Measurements from ENCODE around the gene MYL9. TPM values are rescaled to one million over a fixed set of nuclear protein-coding genes. Genes with fewer than 3 reads are reported as not detected.

MYL9 gene
- total RNA-seq (2013), result 2.3 TPM
- polyA plus RNA-seq, result under 1 TPM in 2 of 3 donors, not detected in 1; 0.08 to 0.20 TPM
- polyA minus RNA-seq, result 0.16 TPM in 1 of 2 replicates, not detected in the other
- 0 to 0.45 (median 0.06) reads per million in 11 experiments for total RNA-seq

DNA sequence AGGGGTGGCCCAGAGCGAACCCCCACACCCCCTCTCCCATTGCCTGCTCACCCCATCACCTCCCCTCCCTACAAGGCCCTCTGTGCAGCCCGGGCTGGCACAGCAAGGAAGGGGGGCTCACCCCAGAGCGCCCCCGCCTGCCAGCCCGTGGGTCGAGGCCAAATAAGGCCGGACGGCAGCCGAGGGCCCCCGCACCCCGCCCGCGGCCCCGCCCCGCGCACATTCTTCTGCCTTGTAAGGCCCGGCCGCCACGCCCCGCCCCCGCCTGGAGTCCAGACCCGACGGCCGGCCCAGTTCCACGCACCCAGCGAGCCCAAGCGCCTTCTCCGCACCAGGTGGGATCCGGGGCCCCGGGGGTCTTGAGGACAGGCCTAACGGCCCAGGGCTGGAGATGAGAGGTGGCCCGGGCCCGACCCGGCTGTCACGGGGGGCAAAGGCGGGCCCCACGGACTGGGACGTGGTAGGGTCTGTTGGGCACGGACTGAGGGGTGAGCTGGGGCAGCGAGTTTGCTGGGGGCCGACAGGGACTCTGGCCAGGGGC, at the start of gene MYL9:
TSS of gene MYL9 (plus strand) at position 293 of the 541 bp plus-strand sequence. CDS start 3,366 bp downstream, outside the sequence.
- peak within 1 kb of the TSS; percentile 62 for H3K9ac ChIP-seq (ENCODE audit: insufficient read depth, low read length, poor library complexity, severe bottlenecking)
- no peaks in the 10 kb centered on the region for H3K9me3 ChIP-seq (replicated peaks in 1 of 2; ENCODE audit: control insufficient read depth in 1 of 2, insufficient read depth in 1 of 2, low read length in 2 of 2)
- no peaks in the 10 kb centered on the region for H4K20me1 ChIP-seq (ENCODE audit: insufficient read depth, low read length)
- WGBS (ENCODE audit: insufficient coverage), result 5% methylated on average over 41 of the region's 41 CpGs
- H3K79me2 ChIP-seq (ENCODE audit: insufficient read depth, low read length), result no peaks in the 10 kb centered on the region
- peak within 1 kb of the TSS; percentile 77 for H3K4me2 ChIP-seq (replicated peaks; ENCODE audit: extremely low read depth, low read length, poor library complexity, severe bottlenecking)
- H3K4me1 ChIP-seq (ENCODE audit: control insufficient read depth in 1 of 2, insufficient read depth in 2 of 2, low read length in 2 of 2), result peaks cover 9 to 13% of the 10 kb centered on the region in 2 donors
- H3K27ac Mint-ChIP-seq, result peak within 1 kb of the TSS in 1 of 7 donors; percentile 50
- no peaks in the 10 kb centered on the region for H3K36me3 Mint-ChIP-seq
- H3K4me3 ChIP-seq (replicated peaks in 1 of 3; ENCODE audit: low read depth in 2 of 3, low read length in 3 of 3), result peak within 1 kb of the TSS; percentile 1 to 68 (median 30)
- H3K27ac ChIP-seq (ENCODE audit: low read depth in 1 of 2, low read length in 2 of 2), result no peak within 1 kb of the TSS
- H3K36me3 ChIP-seq (replicated peaks in 1 of 2; ENCODE audit: control insufficient read depth in 1 of 2, insufficient read depth in 2 of 2, low read length in 2 of 2), result no peaks in the 10 kb centered on the region
- H3K4me3 Mint-ChIP-seq, result peak within 1 kb of the TSS; percentile 64 to 72
- peaks cover 3 to 7% (median 6%) of the 10 kb centered on the region in 3 donors for H3K27me3 Mint-ChIP-seq (ENCODE audit: low read depth in 3 of 3)
- no peaks in the 10 kb centered on the region for H3K27me3 ChIP-seq (ENCODE audit: control insufficient read depth in 2 of 2, insufficient read depth in 2 of 2, low read length in 2 of 2)
- peaks cover 0 to 1% (median 0%) of the 10 kb centered on the region in 7 donors for H3K9me3 Mint-ChIP-seq
- TF ChIP-seq, protein P1, sequence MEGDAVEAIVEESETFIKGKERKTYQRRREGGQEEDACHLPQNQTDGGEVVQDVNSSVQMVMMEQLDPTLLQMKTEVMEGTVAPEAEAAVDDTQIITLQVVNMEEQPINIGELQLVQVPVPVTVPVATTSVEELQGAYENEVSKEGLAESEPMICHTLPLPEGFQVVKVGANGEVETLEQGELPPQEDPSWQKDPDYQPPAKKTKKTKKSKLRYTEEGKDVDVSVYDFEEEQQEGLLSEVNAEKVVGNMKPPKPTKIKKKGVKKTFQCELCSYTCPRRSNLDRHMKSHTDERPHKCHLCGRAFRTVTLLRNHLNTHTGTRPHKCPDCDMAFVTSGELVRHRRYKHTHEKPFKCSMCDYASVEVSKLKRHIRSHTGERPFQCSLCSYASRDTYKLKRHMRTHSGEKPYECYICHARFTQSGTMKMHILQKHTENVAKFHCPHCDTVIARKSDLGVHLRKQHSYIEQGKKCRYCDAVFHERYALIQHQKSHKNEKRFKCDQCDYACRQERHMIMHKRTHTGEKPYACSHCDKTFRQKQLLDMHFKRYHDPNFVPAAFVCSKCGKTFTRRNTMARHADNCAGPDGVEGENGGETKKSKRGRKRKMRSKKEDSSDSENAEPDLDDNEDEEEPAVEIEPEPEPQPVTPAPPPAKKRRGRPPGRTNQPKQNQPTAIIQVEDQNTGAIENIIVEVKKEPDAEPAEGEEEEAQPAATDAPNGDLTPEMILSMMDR (IDR thresholded peaks at IDR 0.05), result no peak
- peak within 1 kb of the TSS; percentile 89 for H2AFZ ChIP-seq (ENCODE audit: insufficient read depth, low read depth, low read length, poor library complexity, severe bottlenecking)
- intact Hi-C loops (cut with micrococcal nuclease), result loop anchor here in 1 of 2 donors (10.0 kb wide), 1 partner anchor 344 kb away; no protein-coding TSS in a partner anchor
- H3K4me1 Mint-ChIP-seq, result peaks cover 1% of the 10 kb centered on the region
- peak; percentile 37 to 43 (median 42) for DNase-seq

DNA sequence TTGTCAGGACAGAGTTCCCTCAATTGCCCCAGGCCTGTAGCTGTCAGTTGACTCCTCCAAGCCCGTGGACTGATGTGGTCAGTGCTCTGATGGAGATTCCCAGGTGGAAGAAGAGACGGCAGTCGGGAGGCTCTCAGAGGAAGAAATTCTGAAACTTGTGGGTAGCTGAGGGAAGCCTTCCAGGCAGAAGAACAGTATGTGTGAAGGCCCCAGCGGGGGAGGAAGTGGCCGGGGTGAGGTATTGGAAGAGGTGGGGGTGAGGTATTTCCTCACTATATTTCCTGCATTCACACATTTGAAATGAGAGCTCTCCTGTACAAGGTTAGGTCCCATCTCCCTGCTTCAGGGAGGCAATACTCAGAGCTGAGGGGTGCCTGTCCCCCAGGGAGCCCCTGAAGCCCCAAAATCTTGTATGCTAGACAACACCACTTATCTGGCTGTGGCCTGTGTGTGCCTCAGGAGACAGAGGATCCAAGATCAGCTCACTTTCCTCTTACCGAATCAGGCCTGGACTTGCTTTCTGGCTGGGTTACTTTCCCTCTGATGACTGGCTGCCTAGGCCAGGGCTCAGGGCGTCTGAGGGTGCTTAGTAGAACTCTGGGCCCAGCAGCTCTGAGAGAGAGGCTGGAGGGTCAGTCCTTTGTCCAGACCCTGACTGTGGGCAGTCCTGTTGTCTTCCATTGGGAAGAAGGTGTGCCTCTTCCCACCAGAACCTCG, 49.3 kb upstream of the MYL9 start:
- intact Hi-C loops (cut with micrococcal nuclease), result no loop called here
- Histone ChIP-seq H3K36me3 (replicated peaks in 1 of 2; ENCODE audit: control insufficient read depth in 1 of 2, insufficient read depth in 2 of 2, low read length in 2 of 2) (peaks cover 13% of the 10 kb centered on the region in 2 donors), H3K4me3 (replicated peaks in 1 of 3; ENCODE audit: low read depth in 2 of 3, low read length in 3 of 3) (no peak overlapping the region), H4K20me1 (ENCODE audit: insufficient read depth, low read length) (peaks cover 81% of the 10 kb centered on the region), H3K4me2 (replicated peaks; ENCODE audit: extremely low read depth, low read length, poor library complexity, severe bottlenecking) (no peak overlapping the region), H3K27me3 (ENCODE audit: control insufficient read depth in 2 of 2, insufficient read depth in 2 of 2, low read length in 2 of 2) (no peaks in the 10 kb centered on the region), H2AFZ (ENCODE audit: insufficient read depth, low read depth, low read length, poor library complexity, severe bottlenecking) (no peak overlapping the region), H3K9ac (ENCODE audit: insufficient read depth, low read length, poor library complexity, severe bottlenecking) (peak overlapping the region; percentile 11), H3K9me3 (replicated peaks in 1 of 2; ENCODE audit: control insufficient read depth in 1 of 2, insufficient read depth in 1 of 2, low read length in 2 of 2) (no peaks in the 10 kb centered on the region), H3K27ac (ENCODE audit: low read depth in 1 of 2, low read length in 2 of 2) (peak overlapping the region in 1 of 2 donors; percentile 55), H3K4me1 (ENCODE audit: control insufficient read depth in 1 of 2, insufficient read depth in 2 of 2, low read length in 2 of 2) (peaks cover 10 to 16% of the 10 kb centered on the region in 2 donors), H3K79me2 (ENCODE audit: insufficient read depth, low read length) (no peaks in the 10 kb centered on the region)
- 25% methylated on average over 3 of the region's 8 CpGs for WGBS (ENCODE audit: insufficient coverage)
- TF ChIP-seq, protein P1 (IDR thresholded peaks at IDR 0.05), result no peak
- H3K27me3 Mint-ChIP-seq (ENCODE audit: low read depth in 3 of 3), result peaks cover 0 to 4% (median 1%) of the 10 kb centered on the region in 3 donors
- peak; percentile 19 to 27 (median 24) for DNase-seq
- H3K4me1 Mint-ChIP-seq, result peaks cover 32% of the 10 kb centered on the region
- H3K4me3 Mint-ChIP-seq, result no peak overlapping the region
- H3K9me3 Mint-ChIP-seq, result no peaks in the 10 kb centered on the region
- H3K27ac Mint-ChIP-seq, result peak overlapping the region in 6 of 7 donors; percentile 48 to 70 (median 64)
- peaks cover 21 to 34% of the 10 kb centered on the region in 2 donors for H3K36me3 Mint-ChIP-seq
